ENCODE results near the gene NOLC1. TPM values are rescaled to one million over a fixed set of nuclear protein-coding genes. Genes with fewer than 3 reads are reported as not detected.
"Not testable (repeated sequence)": the region's sequence is repeated elsewhere in the genome, so short reads cannot be mapped to it uniquely, and the experiment has no call there.

Gene NOLC1
- total RNA-seq, 1 donor from 2014 or later, result 22.8 TPM

- DNase-seq (no peak), ATAC-seq (ENCODE audit: poor library complexity) (no peak)
- intact Hi-C loops (cut with DNase I), result no loop called here
These were observed 36.2 kb downstream of the NOLC1 start for GRCh38 chr10:102188298-102188940.

- ATAC-seq (ENCODE audit: poor library complexity); intact Hi-C loops (cut with DNase I); DNase-seq: not testable (repeated sequence)
These were observed 37.0 kb downstream of the NOLC1 start for GRCh38 chr10:102188941-102189898.

GRCh38 chr10:102191956-102192355, 39.8 kb downstream of the NOLC1 start:
- ATAC-seq (ENCODE audit: poor library complexity) (no peak), DNase-seq (no peak)
- intact Hi-C loops (cut with DNase I), result no loop called here

GRCh38 chr10:102195296-102195870, 43.2 kb downstream of the NOLC1 start:
- DNase-seq (no peak), ATAC-seq (ENCODE audit: poor library complexity) (no peak)
- intact Hi-C loops (cut with DNase I), result no loop called here

GRCh38 chr10:102196893-102197292, 44.7 kb downstream of the NOLC1 start:
- intact Hi-C loops (cut with DNase I), result no loop called here
- ATAC-seq (ENCODE audit: poor library complexity) (no peak), DNase-seq (no peak)

GRCh38 chr10:102198027-102198426, 45.8 kb downstream of the NOLC1 start:
- DNase-seq (no peak), ATAC-seq (ENCODE audit: poor library complexity) (no peak)
- intact Hi-C loops (cut with DNase I), result no loop called here

GRCh38 chr10:102200751-102201640, 48.8 kb downstream of the NOLC1 start:
- intact Hi-C loops (cut with DNase I), result no loop called here
- ATAC-seq (ENCODE audit: poor library complexity), result no peak
- DNase-seq, result no peak

GRCh38 chr10:102202386-102202785, 50.2 kb downstream of the NOLC1 start:
- intact Hi-C loops (cut with DNase I), result no loop called here
- DNase-seq (no peak), ATAC-seq (ENCODE audit: poor library complexity) (no peak)

- DNase-seq, result no peak
These were observed 56.3 kb downstream of the NOLC1 start for GRCh38 chr10:102208311-102209035.

GRCh38 chr10:102211615-102212299, 59.6 kb downstream of the NOLC1 start:
- ATAC-seq (ENCODE audit: poor library complexity) (no peak), DNase-seq (no peak)
- intact Hi-C loops (cut with DNase I), result no loop called here

More at GRCh38 chr10:102208311-102209035, 56.3 kb downstream of the NOLC1 start:
- intact Hi-C loops (cut with DNase I), result no loop called here
- peak; percentile 43 for ATAC-seq (ENCODE audit: poor library complexity)

Other genes with a start within 250 kb of the NOLC1 start
- gene ARMH3, start 96.2 kb upstream of the NOLC1 start, total RNA-seq, result 55.1 TPM
- gene HPS6, start 87.0 kb upstream of the NOLC1 start, total RNA-seq, result 9.5 TPM
- gene LDB1, start 32.0 kb upstream of the NOLC1 start, total RNA-seq, result 56.2 TPM
- gene PPRC1, start 19.3 kb upstream of the NOLC1 start, total RNA-seq, result 10.5 TPM
- gene ELOVL3, start 73.9 kb downstream of the NOLC1 start, total RNA-seq, result 0.22 TPM
- 3.4 TPM for gene PITX3, start 89.1 kb downstream of the NOLC1 start, total RNA-seq
- gene GBF1, start 93.1 kb downstream of the NOLC1 start, total RNA-seq, result 41.4 TPM
- 13.3 TPM for gene NFKB2, start 243.3 kb downstream of the NOLC1 start, total RNA-seq